K562 (cell line): ENCODE results near the gene DHRS13. TPM values are rescaled to one million over a fixed set of nuclear protein-coding genes. Genes with fewer than 3 reads are reported as not detected.
A peak's percentile ranks its signal among the peaks of the same experiment; 100 is the strongest.

Experiments used
- CBFA2T2 ChIP-seq: fragments of 450-650 bp; conservative IDR thresholded peaks from 2 replicates; pipeline ENCODE4 v1.6.1; 2017; ENCODE audit warnings: mild to moderate bottlenecking
- CREB1 ChIP-seq, 2 experiments: sonication (generic) in 1 of 2; formaldehyde crosslinking in 1 of 2; IDR thresholded peaks; 2 replicates each; pipeline versions ENCODE4 v1.6.1 to v1.8.0; 2012 to 2022; ENCODE audit warnings: inconsistent platforms in 1 of 2, mild to moderate bottlenecking in 1 of 2, missing genetic modification reagents in 1 of 2, moderate library complexity in 1 of 2
- CTBP1 ChIP-seq: fragments of 450-650 bp; IDR thresholded peaks from 2 replicates; pipeline ENCODE4 v1.6.1; 2016; ENCODE audit warnings: borderline replicate concordance
- CXXC5 ChIP-seq: fragments of 250-450 bp; sonication (Bioruptor Pico); IDR thresholded peaks from 2 replicates; pipeline ENCODE4 v1.8.0; 2022; ENCODE audit warnings: inconsistent platforms, mild to moderate bottlenecking, moderate library complexity
- GABPA ChIP-seq: fragments of 200-800 bp; sonication (Bioruptor generic); conservative IDR thresholded peaks from 2 replicates; pipeline ENCODE4 v1.6.1; 2016; ENCODE audit warnings: low read depth, missing genetic modification characterization, missing compliant biosample characterization
- HOXB6 ChIP-seq: fragments of 250-450 bp; sonication (Bioruptor Pico); IDR thresholded peaks from 2 replicates; pipeline ENCODE4 v1.5.1; 2022; ENCODE audit warnings: mild to moderate bottlenecking, borderline replicate concordance
- IRF9 ChIP-seq: fragments of 450-650 bp; IDR thresholded peaks from 2 replicates; pipeline ENCODE4 v1.6.1; 2016; ENCODE audit warnings: missing biosample characterization, missing genetic modification characterization
- KLF16 ChIP-seq: IDR thresholded peaks from 2 replicates; pipeline ENCODE4 v1.6.1; 2016; ENCODE audit warnings: antibody characterized with exemption
- PHF8 ChIP-seq: fragments of 200-600 bp; sonication (generic); IDR thresholded peaks from 2 replicates; pipeline ENCODE4 v1.6.1; 2012; ENCODE audit warnings: mixed run types, mild to moderate bottlenecking, inconsistent platforms, low read length, moderate library complexity, borderline replicate concordance
- STAT5B ChIP-seq: fragments of 250-450 bp; sonication (Bioruptor Pico); IDR thresholded peaks from 2 replicates; pipeline ENCODE4 v1.8.0; 2021; ENCODE audit warnings: mild to moderate bottlenecking, inconsistent platforms
- TBP ChIP-seq: optimal IDR thresholded peaks from 2 replicates; pipeline ENCODE3; 2011; ENCODE audit warnings: low read depth, low read length, improper control_type of control experiment
- TEAD1 ChIP-seq, 2 experiments: fragments of 450-650 bp in 1 of 2; sonication (generic) in 1 of 2; formaldehyde crosslinking; IDR thresholded peaks; 2 replicates each; pipeline versions ENCODE4 v1.4.0 to v1.8.0; 2020 to 2022; ENCODE audit warnings: mild to moderate bottlenecking in 2 of 2, missing genetic modification reagents in 1 of 2
- U2AF2 ChIP-seq: fragments of 200-400 bp; formaldehyde crosslinking; optimal IDR thresholded peaks from 2 replicates; pipeline ENCODE3; 2017; ENCODE audit warnings: low read depth, mild to moderate bottlenecking, low read length
- ZBTB40 ChIP-seq, 2 experiments: fragments of 450-650 bp in 1 of 2; sonication (generic) in 1 of 2; formaldehyde crosslinking in 1 of 2; IDR thresholded peaks; 2 replicates each; pipeline versions ENCODE4 v1.7.1 to v1.9.0; 2016 to 2022; ENCODE audit warnings: inconsistent platforms in 1 of 2, mild to moderate bottlenecking in 1 of 2, missing genetic modification reagents in 1 of 2
- ZNF12 ChIP-seq: sonication (generic); formaldehyde crosslinking; IDR thresholded peaks from 2 replicates; pipeline ENCODE4 v1.4.0; 2020; ENCODE audit warnings: mild to moderate bottlenecking, missing genetic modification reagents
- ZNF124 ChIP-seq: sonication (generic); formaldehyde crosslinking; IDR thresholded peaks from 2 replicates; pipeline ENCODE4 v1.8.1; 2022; ENCODE audit warnings: missing genetic modification reagents
- ZNF175 ChIP-seq: fragments of 200-800 bp; sonication (Bioruptor generic); IDR thresholded peaks from 2 replicates; pipeline ENCODE4 v1.6.1; 2016; ENCODE audit warnings: low read depth, mild to moderate bottlenecking, missing genetic modification characterization, missing compliant biosample characterization
- ZNF764 ChIP-seq: fragments of 250-450 bp; sonication (Bioruptor Pico); IDR thresholded peaks from 2 replicates; pipeline ENCODE4 v1.4.0; 2020; ENCODE audit warnings: low read depth, mild to moderate bottlenecking, moderate library complexity
- polyA plus RNA-seq, 8 experiments: library from polyadenylated mRNA; depleted of rRNA in 4 of 8; stranded (reverse) in 5 of 8; unstranded in 3 of 8; fragments of >200 nt; fragmentation: Nextera tagmentation in 2 of 8; fragmentation: Illumina TruSeq in 1 of 8; extraction: Ambion mirVana in 2 of 8; extraction: Trizol in 1 of 8; gene quantifications; 2 replicates each; pipeline versions ENCODE4 v1.2.1 to v1.2.3, GENCODE V29; 2011 to 2014; ENCODE audit warnings: inconsistent platforms in 1 of 8, missing spikeins in 1 of 8
- total RNA-seq, 7 experiments: library from RNA; depleted of rRNA in 6 of 7; stranded (reverse); fragments of >200 nt in 6 of 7; fragmentation: Illumina TruSeq in 2 of 7; extraction: Trizol in 2 of 7; gene quantifications; 2 replicates each; pipeline versions ENCODE4 v1.2.1 to v1.2.3, GENCODE V29; 2011 to 2021; ENCODE audit warnings: low replicate concordance in 1 of 7

The DHRS13 gene
- total and polyA plus RNA-seq, 9 of the 15 experiments (the other 6 are each of a cell fraction or from before 2014, with no cell fraction given) = 0.32 to 52.3 (median 34.3) TPM; not detected in 1

GRCh38 chr17:28897769-28898526 is 4.9 kb downstream of the DHRS13 start (continued):
- no peak; the same call in 1 of the 2 replicates for TF ChIP-seq ZBTB40 (IDR thresholded peaks at IDR 0.05)
- no peak for TF ChIP-seq ZBTB40 (CRISPR knock-in tag; IDR thresholded peaks at IDR 0.05)
- TF ChIP-seq TEAD1 (CRISPR knock-in tag; IDR thresholded peaks at IDR 0.05) = peak in 1 of 2 experiments; percentile 58; a peak in 1 of 4 replicates
- TF ChIP-seq CTBP1 = peak; percentile 12; the same call in 1 of the 2 replicates
- TF ChIP-seq HOXB6 (CRISPR knock-in tag) = no peak
- TF ChIP-seq CBFA2T2 = no peak
- TF ChIP-seq CXXC5 (CRISPR knock-in tag) = peak; percentile 17; the same call in 1 of the 2 replicates
- TF ChIP-seq IRF9 (tag) = no peak
- TF ChIP-seq ZNF12 (CRISPR knock-in tag) = no peak
- peak; percentile 32; the same call in 1 of the 2 replicates for TF ChIP-seq PHF8
- no peak for TF ChIP-seq TBP
- TF ChIP-seq ZNF124 (CRISPR knock-in tag) = no peak
- no peak for TF ChIP-seq ZNF175 (CRISPR knock-in tag)
- TF ChIP-seq CREB1 (IDR thresholded peaks at IDR 0.05) = no peak
- TF ChIP-seq CREB1 (CRISPR knock-in tag; IDR thresholded peaks at IDR 0.05) = no peak
- TF ChIP-seq GABPA (tag) = peak; percentile 67
- TF ChIP-seq STAT5B (CRISPR knock-in tag) = no peak
- no peak for TF ChIP-seq ZNF764
- no peak for TF ChIP-seq U2AF2
- no peak for TF ChIP-seq KLF16
